ENCODE measurements around the gene ZFP57.

DNA sequence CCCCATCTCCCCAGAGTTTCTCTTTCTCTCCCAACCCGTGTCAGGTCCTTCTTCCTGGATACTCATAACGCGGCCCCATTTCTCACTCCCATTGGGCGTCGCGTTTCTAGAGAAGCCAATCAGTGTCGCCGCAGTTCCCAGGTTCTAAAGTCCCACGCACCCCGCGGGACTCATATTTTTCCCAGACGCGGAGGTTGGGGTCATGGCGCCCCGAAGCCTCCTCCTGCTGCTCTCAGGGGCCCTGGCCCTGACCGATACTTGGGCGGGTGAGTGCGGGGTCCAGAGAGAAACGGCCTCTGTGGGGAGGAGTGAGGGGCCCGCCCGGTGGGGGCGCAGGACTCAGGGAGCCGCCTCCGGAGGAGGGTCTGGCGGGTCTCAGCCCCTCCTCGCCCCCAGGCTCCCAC is 42.3 kb upstream of the ZFP57 start, which contains the start of gene HLA-F:
- TF ChIP-seq, protein P1, sequence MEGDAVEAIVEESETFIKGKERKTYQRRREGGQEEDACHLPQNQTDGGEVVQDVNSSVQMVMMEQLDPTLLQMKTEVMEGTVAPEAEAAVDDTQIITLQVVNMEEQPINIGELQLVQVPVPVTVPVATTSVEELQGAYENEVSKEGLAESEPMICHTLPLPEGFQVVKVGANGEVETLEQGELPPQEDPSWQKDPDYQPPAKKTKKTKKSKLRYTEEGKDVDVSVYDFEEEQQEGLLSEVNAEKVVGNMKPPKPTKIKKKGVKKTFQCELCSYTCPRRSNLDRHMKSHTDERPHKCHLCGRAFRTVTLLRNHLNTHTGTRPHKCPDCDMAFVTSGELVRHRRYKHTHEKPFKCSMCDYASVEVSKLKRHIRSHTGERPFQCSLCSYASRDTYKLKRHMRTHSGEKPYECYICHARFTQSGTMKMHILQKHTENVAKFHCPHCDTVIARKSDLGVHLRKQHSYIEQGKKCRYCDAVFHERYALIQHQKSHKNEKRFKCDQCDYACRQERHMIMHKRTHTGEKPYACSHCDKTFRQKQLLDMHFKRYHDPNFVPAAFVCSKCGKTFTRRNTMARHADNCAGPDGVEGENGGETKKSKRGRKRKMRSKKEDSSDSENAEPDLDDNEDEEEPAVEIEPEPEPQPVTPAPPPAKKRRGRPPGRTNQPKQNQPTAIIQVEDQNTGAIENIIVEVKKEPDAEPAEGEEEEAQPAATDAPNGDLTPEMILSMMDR (IDR thresholded peaks at IDR 0.05): no peak
- TF ChIP-seq ZFX (IDR thresholded peaks at IDR 0.05; ENCODE audit: borderline replicate concordance): no peak
